Cardiac fibroblast (primary cell): ENCODE results near the gene OTUD3.

Experiments
- DNase-seq, 2 donors: peaks; one replicate each; pipeline versions ENCODE4 v3.0.0 to v3.0.0-alpha.2; 2010; ENCODE audit warnings: low read depth in 2 of 2
- H3K4me3 ChIP-seq, 2 donors: replicated peaks in 1 of 2; 1 replicate in 1 of 2; 2 replicates in 1 of 2; pipeline ENCODE4 v1.5.1; 2011; ENCODE audit warnings: low read depth in 2 of 2, low read length in 2 of 2, mild to moderate bottlenecking in 2 of 2, moderate library complexity in 1 of 2
- CTCF ChIP-seq: IDR thresholded peaks from one replicate; pipeline ENCODE4 v1.5.1; 2011; ENCODE audit warnings: low read depth, mild to moderate bottlenecking, low read length, inconsistent platforms

OTUD3 gene

DNA sequence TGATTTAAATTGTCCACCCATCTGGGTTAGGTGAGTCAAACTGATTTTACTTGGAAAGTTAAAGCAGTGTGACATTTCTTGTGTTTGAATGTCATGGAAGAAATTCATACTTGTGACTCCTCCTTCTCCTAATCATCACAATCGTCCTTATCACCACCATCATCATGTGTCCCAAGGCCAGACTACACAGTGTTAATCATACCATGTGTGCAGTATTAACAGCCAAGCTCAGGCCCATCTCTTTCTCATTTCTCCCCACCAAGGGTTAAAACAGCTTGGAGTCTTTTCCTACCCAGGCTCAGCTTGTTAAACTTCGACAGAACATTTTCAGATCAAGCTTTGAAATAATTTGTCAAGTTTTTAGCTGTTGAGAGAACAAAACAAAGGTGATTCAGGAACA, 63.7 kb downstream of the OTUD3 start:
- no peak for TF ChIP-seq CTCF
- no peak for DNase-seq
- no peak overlapping the region for H3K4me3 ChIP-seq

- DNase-seq = no peak
- H3K4me3 ChIP-seq = no peak overlapping the region
- TF ChIP-seq CTCF = no peak
Measured at GRCh38 chr1:19946331-19946751, 64.1 kb downstream of the OTUD3 start.

- TF ChIP-seq CTCF = no peak
- H3K4me3 ChIP-seq = no peak overlapping the region
- peak in 1 of 2 donors; percentile 32 for DNase-seq
Measured at GRCh38 chr1:19946971-19947370, 64.8 kb downstream of the OTUD3 start.

DNA sequence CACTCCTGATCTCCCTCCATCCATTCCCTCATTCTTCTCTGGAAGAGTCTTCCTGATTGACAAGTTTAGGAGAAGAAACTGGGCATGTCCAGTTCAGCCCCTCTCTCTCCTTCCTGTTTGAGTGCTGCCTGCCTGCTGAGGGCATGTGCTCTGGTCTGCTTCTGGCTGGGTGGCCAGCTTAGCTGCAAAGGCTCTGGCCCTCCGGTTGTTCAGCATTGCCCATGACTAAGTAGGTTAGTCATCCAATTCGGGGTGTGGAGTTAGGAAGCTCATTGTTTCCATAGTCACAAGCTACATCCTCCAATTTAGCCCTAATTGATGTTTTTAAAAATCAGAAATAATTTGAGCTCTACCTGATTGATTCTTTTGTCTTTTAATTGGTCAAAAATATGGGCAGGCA, 66.8 kb downstream of the OTUD3 start:
- TF ChIP-seq CTCF = no peak
- peak; percentile 75 to 87 for DNase-seq
- no peak overlapping the region for H3K4me3 ChIP-seq

- DNase-seq = no peak
- H3K4me3 ChIP-seq = no peak overlapping the region
- no peak for TF ChIP-seq CTCF
Measured at GRCh38 chr1:19954059-19954458, 71.9 kb downstream of the OTUD3 start.

DNA sequence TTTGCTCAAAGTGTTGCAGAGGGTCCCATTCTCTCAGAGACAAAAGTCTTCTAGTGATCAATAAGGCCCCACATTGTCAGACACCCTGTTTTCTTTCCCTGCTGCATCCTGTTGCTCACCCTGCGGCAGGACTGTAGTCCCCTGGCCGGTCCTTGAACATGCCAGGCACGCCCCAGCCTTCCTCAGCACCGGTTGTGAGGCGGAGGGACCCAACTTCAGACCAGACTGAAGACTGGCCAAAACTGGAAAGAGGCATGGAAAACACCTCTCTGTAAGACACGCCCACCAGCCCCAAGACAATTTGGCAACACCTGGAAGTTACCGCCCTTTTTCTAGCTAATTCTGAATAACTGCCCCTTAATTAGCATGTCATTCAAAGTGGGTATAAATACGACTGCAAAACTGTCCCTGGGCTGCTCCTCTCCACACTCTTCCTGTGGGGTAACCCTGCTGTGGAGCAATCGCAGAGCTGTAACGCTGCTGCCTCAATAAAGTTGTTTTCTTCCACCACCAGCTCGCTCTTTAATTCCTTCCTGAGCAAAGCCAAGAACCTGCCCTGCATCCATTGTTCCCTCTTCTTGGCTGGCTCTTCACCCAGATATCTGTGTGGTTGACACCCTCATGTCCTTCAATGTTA, 73.5 kb downstream of the OTUD3 start:
- no peak overlapping the region for H3K4me3 ChIP-seq
- no peak for DNase-seq
- TF ChIP-seq CTCF = no peak

- DNase-seq = no peak
- no peak overlapping the region for H3K4me3 ChIP-seq
- TF ChIP-seq CTCF = no peak
Measured at GRCh38 chr1:19957779-19958178, 75.6 kb downstream of the OTUD3 start.
